K562 (cell line): ENCODE results near the gene MARCO. TPM values are rescaled to one million over a fixed set of nuclear protein-coding genes. Genes with fewer than 3 reads are reported as not detected.

Source experiments
- ATAC-seq: fragments of 200-7000 bp; cut with Tn5 transposase; 3 replicates; pipeline ENCODE4 v1.9.1; 2020; ENCODE audit warnings: moderate library complexity
- BruUV-seq: library from RNA; stranded (reverse); fragments of 400-500 nt; replicated peaks from 2 replicates; lab custom pipeline; 2021; lab: Mats Ljungman, UMichigan
- CTCF ChIA-PET: fragments of 300-600 bp; formaldehyde crosslinking; extraction: SDS; loops from one replicate; lab custom pipeline; 2021; ENCODE audit warnings: low intra/inter-chr PET ratio; lab: Yijun Ruan, JAX
- POLR2A ChIA-PET: fragments of 300-600, 350-650 bp; sonication (Branson Sonifier 250); formaldehyde crosslinking; extraction: SDS; loops from one replicate; lab custom pipeline; 2021; ENCODE audit warnings: antibody characterized with exemption, inconsistent platforms; lab: Yijun Ruan, JAX
- DNase-seq, 4 experiments: peaks; one replicate each; pipeline versions ENCODE4 v3.0.0 to v3.0.0-alpha.2; 2011 to 2018; ENCODE audit warnings: low spot score in 3 of 4, mixed read lengths in 3 of 4; ENCODE audit errors: extremely low read depth in 1 of 4
- FAIRE-seq: peaks from 2 replicates; lab custom pipeline; 2011; peaks lifted over from hg19 to GRCh38; lab: Jason Lieb, UNC
- H2AFZ ChIP-seq: 2 replicates; pipeline ENCODE4 v1.6.0; 2011; ENCODE audit warnings: low read depth, low read length, control low read depth, inconsistent platforms
- H3K27ac ChIP-seq: fragments of 200-600 bp; 3 replicates; pipeline ENCODE4 v1.8.0; 2011; ENCODE audit warnings: low read depth, mild to moderate bottlenecking, control low read depth, inconsistent platforms, low read length, moderate library complexity, mixed read lengths; ENCODE audit errors: extremely low read depth
- H3K27me3 ChIP-seq, 2 experiments: fragments of 300-600 bp in 1 of 2; 2 replicates in 1 of 2; 3 replicates in 1 of 2; pipeline versions ENCODE4 v1.6.0 to v1.8.0; 2011; ENCODE audit warnings: inconsistent platforms in 2 of 2, low read length in 2 of 2, mild to moderate bottlenecking in 1 of 2, mixed read lengths in 1 of 2, moderate library complexity in 1 of 2; ENCODE audit not compliant: control insufficient read depth in 2 of 2, insufficient read depth in 2 of 2
- H3K36me3 ChIP-seq: fragments of 300-600 bp; 3 replicates; pipeline ENCODE4 v1.8.0; 2011; ENCODE audit warnings: mild to moderate bottlenecking, low read length, inconsistent platforms; ENCODE audit not compliant: control insufficient read depth, insufficient read depth
- H3K4me1 ChIP-seq, 2 experiments: fragments of 200-600 bp in 1 of 2; replicated peaks in 1 of 2; 2 replicates in 1 of 2; 3 replicates in 1 of 2; pipeline versions ENCODE4 v1.5.1 to v1.8.0; 2011; ENCODE audit warnings: inconsistent platforms in 2 of 2, low read length in 2 of 2, mild to moderate bottlenecking in 1 of 2, mixed read lengths in 1 of 2, moderate library complexity in 1 of 2; ENCODE audit not compliant: control insufficient read depth in 2 of 2, insufficient read depth in 2 of 2
- H3K4me2 ChIP-seq: 2 replicates; pipeline ENCODE4 v1.6.1; 2011; ENCODE audit warnings: low read length, control low read depth, inconsistent platforms, mixed read lengths; ENCODE audit not compliant: insufficient read depth
- H3K4me3 ChIP-seq: fragments of 200-600 bp; sonication (generic), shearing (Covaris generic); 2 replicates; pipeline ENCODE4 v1.5.1; 2016; ENCODE audit warnings: control low read depth, inconsistent platforms
- H3K79me2 ChIP-seq: fragments of 200-600 bp; 3 replicates; pipeline ENCODE4 v1.8.0; 2011; ENCODE audit warnings: low read length, inconsistent platforms; ENCODE audit not compliant: control insufficient read depth, insufficient read depth
- H3K9ac ChIP-seq, 2 experiments: 2 replicates each; pipeline versions ENCODE4 v1.6.0 to v1.6.1; 2011; ENCODE audit warnings: low read depth in 2 of 2, low read length in 2 of 2, control low read depth in 1 of 2, inconsistent platforms in 1 of 2, mild to moderate bottlenecking in 1 of 2, mixed read lengths in 1 of 2; ENCODE audit not compliant: insufficient read depth in 1 of 2
- H3K9me1 ChIP-seq: one replicate; pipeline ENCODE4 v1.6.0; 2011; ENCODE audit warnings: inconsistent platforms, mild to moderate bottlenecking, low read length, moderate library complexity; ENCODE audit not compliant: control insufficient read depth, insufficient read depth
- H3K9me3 ChIP-seq: replicated peaks from 2 replicates; pipeline ENCODE4 v1.5.1; 2011; ENCODE audit warnings: low read depth, low read length, inconsistent platforms; ENCODE audit not compliant: control insufficient read depth, insufficient read depth
- H4K20me1 ChIP-seq: replicated peaks from 2 replicates; pipeline ENCODE4 v1.6.1; 2011; ENCODE audit warnings: low read length, inconsistent platforms, mixed read lengths; ENCODE audit not compliant: control insufficient read depth, insufficient read depth
- CREM ChIP-seq: IDR thresholded peaks from 2 replicates; pipeline ENCODE4 v1.6.1; 2014; ENCODE audit warnings: antibody characterized with exemption, low read depth
- ESRRB ChIP-seq: fragments of 250-450 bp; sonication (Bioruptor Pico); IDR thresholded peaks from 2 replicates; pipeline ENCODE4 v1.5.0; 2020; ENCODE audit warnings: mild to moderate bottlenecking, moderate library complexity, borderline replicate concordance
- GABPB1 ChIP-seq: sonication (generic); formaldehyde crosslinking; IDR thresholded peaks from 2 replicates; pipeline ENCODE4 v1.8.0; 2022; ENCODE audit warnings: mild to moderate bottlenecking, missing genetic modification reagents
- HNRNPK ChIP-seq: fragments of 200-400 bp; formaldehyde crosslinking; IDR thresholded peaks from one replicate; pipeline ENCODE4 v1.6.1; 2018; ENCODE audit warnings: mild to moderate bottlenecking, low read depth, low read length; ENCODE audit not compliant: poor library complexity, severe bottlenecking
- KLF6 ChIP-seq: fragments of 250-450 bp; sonication (Bioruptor Pico); IDR thresholded peaks from 2 replicates; pipeline ENCODE4 v1.4.0; 2020; ENCODE audit warnings: mild to moderate bottlenecking, moderate library complexity, borderline replicate concordance
- PURB ChIP-seq: sonication (generic); formaldehyde crosslinking; IDR thresholded peaks from 2 replicates; pipeline ENCODE4 v1.9.0; 2021; ENCODE audit warnings: low read depth, mild to moderate bottlenecking, missing genetic modification reagents
- RFX1 ChIP-seq: fragments of 450-650 bp; IDR thresholded peaks from 2 replicates; pipeline ENCODE4 v1.6.1; 2016; ENCODE audit warnings: mild to moderate bottlenecking, moderate library complexity
- SRF ChIP-seq, 2 experiments: fragments of 250-450, 450-650 bp in 1 of 2; sonication (Bioruptor Pico) in 1 of 2; sonication (generic) in 1 of 2; formaldehyde crosslinking; IDR thresholded peaks; 2 replicates each; pipeline versions ENCODE4 v1.5.0 to v1.5.1; 2020 to 2022; ENCODE audit warnings: mild to moderate bottlenecking in 1 of 2, missing genetic modification reagents in 1 of 2
- STAG1 ChIP-seq: sonication (generic); formaldehyde crosslinking; IDR thresholded peaks from 2 replicates; pipeline ENCODE4 v1.5.0; 2020; ENCODE audit warnings: missing genetic modification reagents, borderline replicate concordance
- TEAD4 ChIP-seq, 2 experiments: sonication (generic) in 1 of 2; formaldehyde crosslinking in 1 of 2; IDR thresholded peaks; 2 replicates each; pipeline versions ENCODE4 v1.6.1 to v1.8.0; 2012 to 2022; ENCODE audit warnings: borderline replicate concordance in 1 of 2, inconsistent platforms in 1 of 2, low read length in 1 of 2, mild to moderate bottlenecking in 1 of 2, missing genetic modification reagents in 1 of 2
- ZBED1 ChIP-seq: IDR thresholded peaks from 2 replicates; pipeline ENCODE4 v1.6.1; 2014
- ZNF445 ChIP-seq: fragments of 250-450 bp; sonication (Bioruptor Pico); IDR thresholded peaks from 2 replicates; pipeline ENCODE4 v1.4.0; 2020; ENCODE audit warnings: low read depth, mild to moderate bottlenecking, moderate library complexity
- ZNF717 ChIP-seq: fragments of 250-450 bp; sonication (Bioruptor Pico); IDR thresholded peaks from 2 replicates; pipeline ENCODE4 v1.5.0; 2021
- WGBS: fragments of 100-300 bp; shearing (Covaris generic); methylation state at CpG from one replicate; pipeline ENCODE4 v1.1.6; 2016; ENCODE audit warnings: low coverage, mixed read lengths; ENCODE audit not compliant: insufficient coverage; ENCODE audit errors: missing lambda C conversion rate; 5-methylcytosine and 5-hydroxymethylcytosine counted together
- in situ Hi-C: fragments of 300-500 bp; cut with MboI; formaldehyde crosslinking; loops from 4 replicates; pipeline ENCODE4 v1.15.0; 2018; ENCODE audit warnings: inconsistent platforms, mixed read lengths
- intact Hi-C: fragments of 100-400 bp; cut with micrococcal nuclease; formaldehyde crosslinking; loops from 2 replicates; pipeline ENCODE4 v1.14.2; 2022
- polyA plus RNA-seq, 8 experiments: library from polyadenylated mRNA; depleted of rRNA in 4 of 8; stranded (reverse) in 5 of 8; unstranded in 3 of 8; fragments of >200 nt; fragmentation: Nextera tagmentation in 2 of 8; fragmentation: Illumina TruSeq in 1 of 8; extraction: Ambion mirVana in 2 of 8; extraction: Trizol in 1 of 8; gene quantifications; 2 replicates each; pipeline versions ENCODE4 v1.2.1 to v1.2.3, GENCODE V29; 2011 to 2014; ENCODE audit warnings: inconsistent platforms in 1 of 8, missing spikeins in 1 of 8
- total RNA-seq, 7 experiments: library from RNA; depleted of rRNA in 6 of 7; stranded (reverse); fragments of >200 nt in 6 of 7; fragmentation: Illumina TruSeq in 2 of 7; extraction: Trizol in 2 of 7; gene quantifications; 2 replicates each; pipeline versions ENCODE4 v1.2.1 to v1.2.3, GENCODE V29; 2011 to 2021; ENCODE audit warnings: low replicate concordance in 1 of 7
- TF ChIP-seq, protein P1 (sequence below): fragments of 450-650 bp; formaldehyde crosslinking; conservative IDR thresholded peaks from 2 replicates; pipeline ENCODE4 v1.4.0; 2022; ENCODE audit warnings: mild to moderate bottlenecking, missing genetic modification characterization
- TF ChIP-seq, protein P2 (sequence below): fragments of 450-650 bp; IDR thresholded peaks from 2 replicates; pipeline ENCODE4 v1.7.1; 2018; ENCODE audit warnings: mild to moderate bottlenecking, low read depth; ENCODE audit not compliant: partially characterized antibody
- TF ChIP-seq, protein P3 (sequence below): sonication (generic); formaldehyde crosslinking; IDR thresholded peaks from 2 replicates; pipeline ENCODE4 v1.8.1; 2023; ENCODE audit warnings: mild to moderate bottlenecking, missing genetic modification reagents

Gene MARCO
- total and polyA plus RNA-seq, 9 of the 15 experiments (the other 6 are each of a cell fraction or from before 2014, with no cell fraction given) = 0.31 TPM; not detected in 8

DNA sequence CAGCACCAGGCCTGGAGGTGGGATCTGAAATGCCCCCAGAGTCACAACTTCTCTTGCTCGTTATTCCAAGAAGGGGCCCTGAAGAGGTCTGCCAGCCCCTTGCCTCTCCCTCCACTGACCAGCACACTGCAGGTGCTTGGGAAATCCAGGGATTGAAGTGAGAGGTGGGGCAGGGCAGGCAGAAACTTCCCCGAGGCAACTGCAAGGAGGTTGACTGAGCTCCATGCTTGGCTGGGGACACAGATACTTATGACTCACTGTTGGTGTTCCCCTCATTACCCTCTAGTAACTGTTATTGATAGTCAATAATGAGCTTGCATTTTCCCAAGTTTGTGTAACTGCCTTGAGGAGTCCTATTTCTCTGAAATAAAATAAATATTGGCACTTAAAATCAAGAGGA lies 47.5 kb downstream of the MARCO start:
- 0% methylated on average over 2 of the region's 2 CpGs for WGBS
- no peak overlapping the region for H3K27ac ChIP-seq
- no peaks in the 10 kb centered on the region for H3K79me2 ChIP-seq
- H3K27me3 ChIP-seq = peaks cover 0 to 28% of the 10 kb centered on the region in 2 experiments; a peak in 2 of 5 replicates
- CTCF ChIA-PET = no interaction called here
- H3K4me1 ChIP-seq = no peaks in the 10 kb centered on the region
- no peak overlapping the region for H2AFZ ChIP-seq
- H4K20me1 ChIP-seq = no peaks in the 10 kb centered on the region
- H3K9me1 ChIP-seq = no peaks in the 10 kb centered on the region
- BruUV-seq = no TSS peak
- H3K36me3 ChIP-seq = no peaks in the 10 kb centered on the region
- no peak for ATAC-seq
- FAIRE-seq = no peak
- intact Hi-C loops (no loop called here), in situ Hi-C loops (no loop called here)
- no peaks in the 10 kb centered on the region for H3K9me3 ChIP-seq
- H3K9ac ChIP-seq = no peak overlapping the region
- H3K4me3 ChIP-seq = no peak overlapping the region
- no peak overlapping the region for H3K4me2 ChIP-seq
- POLR2A ChIA-PET = interaction anchor here (0.7 kb wide), 1 partner anchor 408 kb away, joined by 3 read pairs; no protein-coding TSS in a partner anchor
- DNase-seq = no peak
- TF ChIP-seq ZNF717 (CRISPR knock-in tag) (no peak), HNRNPK (no peak), PURB (CRISPR knock-in tag) (no peak), GABPB1 (no peak), RFX1 (no peak), ZNF445 (CRISPR knock-in tag) (no peak), TEAD4 (IDR thresholded peaks at IDR 0.05; ENCODE audit: low read length) (no peak), TEAD4 (CRISPR knock-in tag; IDR thresholded peaks at IDR 0.05; ENCODE audit: borderline replicate concordance) (no peak), CREM (no peak), ZBED1 (no peak), ESRRB (CRISPR knock-in tag) (no peak), STAG1 (CRISPR knock-in tag) (no peak), KLF6 (CRISPR knock-in tag) (no peak), SRF (CRISPR knock-in tag; IDR thresholded peaks at IDR 0.05) (no peak)
- TF ChIP-seq, protein P1, sequence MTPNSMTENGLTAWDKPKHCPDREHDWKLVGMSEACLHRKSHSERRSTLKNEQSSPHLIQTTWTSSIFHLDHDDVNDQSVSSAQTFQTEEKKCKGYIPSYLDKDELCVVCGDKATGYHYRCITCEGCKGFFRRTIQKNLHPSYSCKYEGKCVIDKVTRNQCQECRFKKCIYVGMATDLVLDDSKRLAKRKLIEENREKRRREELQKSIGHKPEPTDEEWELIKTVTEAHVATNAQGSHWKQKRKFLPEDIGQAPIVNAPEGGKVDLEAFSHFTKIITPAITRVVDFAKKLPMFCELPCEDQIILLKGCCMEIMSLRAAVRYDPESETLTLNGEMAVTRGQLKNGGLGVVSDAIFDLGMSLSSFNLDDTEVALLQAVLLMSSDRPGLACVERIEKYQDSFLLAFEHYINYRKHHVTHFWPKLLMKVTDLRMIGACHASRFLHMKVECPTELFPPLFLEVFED (CRISPR knock-in tag) = no peak
- TF ChIP-seq, protein P2, sequence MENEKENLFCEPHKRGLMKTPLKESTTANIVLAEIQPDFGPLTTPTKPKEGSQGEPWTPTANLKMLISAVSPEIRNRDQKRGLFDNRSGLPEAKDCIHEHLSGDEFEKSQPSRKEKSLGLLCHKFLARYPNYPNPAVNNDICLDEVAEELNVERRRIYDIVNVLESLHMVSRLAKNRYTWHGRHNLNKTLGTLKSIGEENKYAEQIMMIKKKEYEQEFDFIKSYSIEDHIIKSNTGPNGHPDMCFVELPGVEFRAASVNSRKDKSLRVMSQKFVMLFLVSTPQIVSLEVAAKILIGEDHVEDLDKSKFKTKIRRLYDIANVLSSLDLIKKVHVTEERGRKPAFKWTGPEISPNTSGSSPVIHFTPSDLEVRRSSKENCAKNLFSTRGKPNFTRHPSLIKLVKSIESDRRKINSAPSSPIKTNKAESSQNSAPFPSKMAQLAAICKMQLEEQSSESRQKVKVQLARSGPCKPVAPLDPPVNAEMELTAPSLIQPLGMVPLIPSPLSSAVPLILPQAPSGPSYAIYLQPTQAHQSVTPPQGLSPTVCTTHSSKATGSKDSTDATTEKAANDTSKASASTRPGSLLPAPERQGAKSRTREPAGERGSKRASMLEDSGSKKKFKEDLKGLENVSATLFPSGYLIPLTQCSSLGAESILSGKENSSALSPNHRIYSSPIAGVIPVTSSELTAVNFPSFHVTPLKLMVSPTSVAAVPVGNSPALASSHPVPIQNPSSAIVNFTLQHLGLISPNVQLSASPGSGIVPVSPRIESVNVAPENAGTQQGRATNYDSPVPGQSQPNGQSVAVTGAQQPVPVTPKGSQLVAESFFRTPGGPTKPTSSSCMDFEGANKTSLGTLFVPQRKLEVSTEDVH = no peak
- TF ChIP-seq, protein P3, sequence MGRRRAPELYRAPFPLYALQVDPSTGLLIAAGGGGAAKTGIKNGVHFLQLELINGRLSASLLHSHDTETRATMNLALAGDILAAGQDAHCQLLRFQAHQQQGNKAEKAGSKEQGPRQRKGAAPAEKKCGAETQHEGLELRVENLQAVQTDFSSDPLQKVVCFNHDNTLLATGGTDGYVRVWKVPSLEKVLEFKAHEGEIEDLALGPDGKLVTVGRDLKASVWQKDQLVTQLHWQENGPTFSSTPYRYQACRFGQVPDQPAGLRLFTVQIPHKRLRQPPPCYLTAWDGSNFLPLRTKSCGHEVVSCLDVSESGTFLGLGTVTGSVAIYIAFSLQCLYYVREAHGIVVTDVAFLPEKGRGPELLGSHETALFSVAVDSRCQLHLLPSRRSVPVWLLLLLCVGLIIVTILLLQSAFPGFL (CRISPR knock-in tag) = no peak
